Keratinocyte (primary cell): ENCODE data around the gene SFSWAP. TPM values are rescaled to one million over a fixed set of nuclear protein-coding genes. Genes with fewer than 3 reads are reported as not detected.

Experiments used
- DNase-seq: peaks from one replicate; pipeline ENCODE4 v3.0.0-alpha.2; 2011; ENCODE audit warnings: low read depth, missing footprints, low spot score
- FAIRE-seq: peaks from 2 replicates; lab custom pipeline; 2011; peaks lifted over from hg19 to GRCh38; lab: Jason Lieb, UNC
- H2AFZ ChIP-seq: 2 replicates; pipeline ENCODE4 v1.6.0; 2012; ENCODE audit warnings: low read length, control low read depth, inconsistent platforms; ENCODE audit not compliant: control insufficient read depth
- H3K27ac ChIP-seq: 2 replicates; pipeline ENCODE4 v1.5.1; 2011; ENCODE audit warnings: low read length; ENCODE audit not compliant: control insufficient read depth, insufficient read depth
- H3K27me3 ChIP-seq: 3 replicates; pipeline ENCODE4 v1.6.0; 2011; ENCODE audit warnings: low read length; ENCODE audit not compliant: control insufficient read depth, insufficient read depth; ENCODE audit errors: extremely low read depth
- H3K36me3 ChIP-seq, 2 experiments: 2 replicates in 1 of 2; 3 replicates in 1 of 2; pipeline ENCODE4 v1.5.1; 2011; ENCODE audit warnings: low read length in 2 of 2, mild to moderate bottlenecking in 1 of 2; ENCODE audit not compliant: control insufficient read depth in 2 of 2, insufficient read depth in 2 of 2; ENCODE audit errors: extremely low read depth in 1 of 2
- H3K4me1 ChIP-seq: 3 replicates; pipeline ENCODE4 v1.5.1; 2011; ENCODE audit warnings: low read length; ENCODE audit not compliant: control insufficient read depth, insufficient read depth; ENCODE audit errors: extremely low read depth
- H3K4me2 ChIP-seq: 3 replicates; pipeline ENCODE4 v1.6.0; 2011; ENCODE audit warnings: low read depth, low read length; ENCODE audit not compliant: control insufficient read depth, insufficient read depth; ENCODE audit errors: extremely low read depth
- H3K4me3 ChIP-seq, 3 experiments: fragments of 200-600 bp in 1 of 3; sonication (generic) in 1 of 3; 2 replicates in 2 of 3; 3 replicates in 1 of 3; pipeline ENCODE4 v1.5.1; 2011 to 2016; ENCODE audit warnings: low read length in 3 of 3, mild to moderate bottlenecking in 3 of 3, control low read depth in 2 of 3, inconsistent platforms in 1 of 3, low read depth in 1 of 3, mixed read lengths in 1 of 3, mixed run types in 1 of 3, moderate library complexity in 1 of 3; ENCODE audit not compliant: control insufficient read depth in 2 of 3, insufficient read depth in 2 of 3; ENCODE audit errors: extremely low read depth in 1 of 3
- H3K79me2 ChIP-seq: 2 replicates; pipeline ENCODE4 v1.6.0; 2012; ENCODE audit warnings: low read length; ENCODE audit not compliant: control insufficient read depth, insufficient read depth
- H3K9ac ChIP-seq: 3 replicates; pipeline ENCODE4 v1.6.0; 2011; ENCODE audit warnings: low read length; ENCODE audit not compliant: control insufficient read depth, insufficient read depth; ENCODE audit errors: extremely low read depth
- H3K9me1 ChIP-seq: 3 replicates; pipeline ENCODE4 v1.6.0; 2011; ENCODE audit warnings: low read length; ENCODE audit not compliant: control insufficient read depth, insufficient read depth; ENCODE audit errors: extremely low read depth
- H3K9me3 ChIP-seq: 2 replicates; pipeline ENCODE4 v1.5.1; 2012; ENCODE audit warnings: low read depth, low read length; ENCODE audit not compliant: control insufficient read depth
- H4K20me1 ChIP-seq: 3 replicates; pipeline ENCODE4 v1.6.0; 2011; ENCODE audit warnings: low read length; ENCODE audit not compliant: control insufficient read depth, insufficient read depth; ENCODE audit errors: extremely low read depth
- CTCF ChIP-seq, 3 experiments: IDR thresholded peaks in 1 of 3; conservative IDR thresholded peaks in 1 of 3; optimal IDR thresholded peaks in 1 of 3; 2 replicates in 2 of 3; 3 replicates in 1 of 3; pipeline versions ENCODE3 to v1.5.1; 2011; ENCODE audit warnings: low read length in 3 of 3, mild to moderate bottlenecking in 3 of 3, moderate library complexity in 2 of 3, control low read depth in 1 of 3, inconsistent platforms in 1 of 3; ENCODE audit not compliant: insufficient read depth in 2 of 3; ENCODE audit errors: extremely low read depth in 1 of 3
- EZH2 ChIP-seq: IDR thresholded peaks from one replicate; pipeline ENCODE4 v1.6.1; 2012; ENCODE audit warnings: inconsistent platforms, mild to moderate bottlenecking, low read length, moderate library complexity
- dilution Hi-C: fragments of 300-500 bp; cut with MboI; formaldehyde crosslinking; loops from one replicate; pipeline ENCODE4 v1.7.0; 2020; ENCODE audit warnings: low sequenced_read_pairs; ENCODE audit not compliant: extremely low pct_ligation_motif_present
- polyA plus RNA-seq, 5 experiments: library from polyadenylated mRNA; depleted of rRNA in 3 of 5; stranded (reverse) in 3 of 5; stranded (forward) in 1 of 5; unstranded in 1 of 5; fragments of >200 nt; gene quantifications; 1 replicate in 1 of 5; 2 replicates in 3 of 5; 3 replicates in 1 of 5; pipeline versions ENCODE4 v1.2.1 to v1.2.3, GENCODE V29; 2011 to 2012; ENCODE audit warnings: missing spikeins in 2 of 5, low read depth in 1 of 5, low replicate concordance in 1 of 5

SFSWAP gene
- polyA plus RNA-seq, 1 donor (not counting 4 experiments of a cell fraction or from before 2014, with no cell fraction given): 13.1 TPM

GRCh38 chr12:131794061-131794460 is 83.2 kb downstream of the SFSWAP start:
- H3K27ac ChIP-seq: no peak overlapping the region
- H3K9ac ChIP-seq: no peak overlapping the region
- no peak overlapping the region for H2AFZ ChIP-seq
- H3K79me2 ChIP-seq: no peaks in the 10 kb centered on the region
- DNase-seq: no peak
- TF ChIP-seq EZH2 (no peak), CTCF (optimal IDR thresholded peaks at IDR 0.05 in 1 of 3, IDR thresholded peaks at IDR 0.05 in 1 of 3, conservative IDR thresholded peaks at IDR 0.05 in 1 of 3; ENCODE audit: extremely low read depth in 1 of 3, insufficient read depth in 2 of 3, low read length in 3 of 3) (no peak)
- H3K4me3 ChIP-seq: no peak overlapping the region
- peaks cover 8 to 9% of the 10 kb centered on the region in 2 experiments for H3K36me3 ChIP-seq
- no peak overlapping the region for H3K4me2 ChIP-seq
- no peaks in the 10 kb centered on the region for H4K20me1 ChIP-seq
- no peaks in the 10 kb centered on the region for H3K9me3 ChIP-seq
- peaks cover 14% of the 10 kb centered on the region for H3K4me1 ChIP-seq
- no peaks in the 10 kb centered on the region for H3K27me3 ChIP-seq
- H3K9me1 ChIP-seq: no peaks in the 10 kb centered on the region
- no peak for FAIRE-seq
- dilution Hi-C loops: no loop called here

GRCh38 chr12:131794573-131794972 is 83.7 kb downstream of the SFSWAP start:
- Histone ChIP-seq H2AFZ (no peak overlapping the region), H3K9me3 (no peaks in the 10 kb centered on the region), H3K9me1 (no peaks in the 10 kb centered on the region), H4K20me1 (no peaks in the 10 kb centered on the region), H3K4me1 (peaks cover 14% of the 10 kb centered on the region), H3K4me3 (no peak overlapping the region), H3K4me2 (no peak overlapping the region), H3K27me3 (no peaks in the 10 kb centered on the region), H3K27ac (no peak overlapping the region), H3K9ac (no peak overlapping the region), H3K79me2 (no peaks in the 10 kb centered on the region), H3K36me3 (peaks cover 10 to 12% of the 10 kb centered on the region in 2 experiments)
- no peak for FAIRE-seq
- no peak for DNase-seq
- dilution Hi-C loops: no loop called here
- no peak for TF ChIP-seq CTCF (optimal IDR thresholded peaks at IDR 0.05 in 1 of 3, IDR thresholded peaks at IDR 0.05 in 1 of 3, conservative IDR thresholded peaks at IDR 0.05 in 1 of 3; ENCODE audit: extremely low read depth in 1 of 3, insufficient read depth in 2 of 3, low read length in 3 of 3)
- TF ChIP-seq EZH2: no peak
